ENCODE measurements around the gene FHOD3. TPM values are rescaled to one million over a fixed set of nuclear protein-coding genes. Genes with fewer than 3 reads are reported as not detected.

Gene FHOD3
- total and polyA plus RNA-seq, 2 of the 13 experiments (the other 11 are each of a cell fraction or from before 2014, with no cell fraction given): 0.07 TPM; not detected in 1

GRCh38 chr18:36732264-36732663, 434.8 kb downstream of the FHOD3 start (continued):
- TF ChIP-seq BCL3 (CRISPR knock-in tag; IDR thresholded peaks at IDR 0.05): no peak

DNA sequence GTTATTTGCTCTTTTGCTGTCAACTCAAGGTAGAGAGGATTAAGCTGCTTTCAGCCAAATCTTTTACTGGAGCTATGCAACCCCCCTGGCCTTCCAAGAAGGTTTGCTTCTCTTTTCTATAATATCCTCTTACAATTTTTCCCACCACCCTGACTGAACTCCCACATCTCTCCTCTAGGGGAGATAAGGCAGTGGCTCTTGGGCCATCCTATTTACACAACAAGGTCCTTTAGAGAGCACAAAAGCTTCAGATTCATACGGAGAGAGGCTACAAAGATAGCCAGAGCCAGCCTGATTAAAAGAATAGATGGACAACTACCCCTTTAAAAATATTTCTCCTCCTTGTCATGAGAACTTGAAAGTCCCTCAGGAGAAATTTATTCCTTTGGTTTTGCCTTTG, 435.6 kb downstream of the FHOD3 start:
- BruUV-seq (replicated peaks): no TSS peak
- intact Hi-C loops (cut with micrococcal nuclease; ENCODE audit: unreplicated experiment) (no loop called here), in situ Hi-C loops (cut with HindIII; ENCODE audit: extremely low pct_ligation_motif_present, low pct_unique_long_range_greater_than_20kb) (no loop called here)
- Histone ChIP-seq H3K4me1 (ENCODE audit: insufficient read depth, low read length) (no peaks in the 10 kb centered on the region), H3K36me3 (replicated peaks in 1 of 2; ENCODE audit: control insufficient read depth in 1 of 2, insufficient read depth in 2 of 2, low read length in 2 of 2) (no peaks in the 10 kb centered on the region), H2AFZ (ENCODE audit: low read length) (no peak overlapping the region), H3K79me2 (ENCODE audit: insufficient read depth, low read length) (no peaks in the 10 kb centered on the region), H3K27ac (ENCODE audit: extremely low read length, insufficient read depth, low read length) (no peak overlapping the region), H4K20me1 (ENCODE audit: insufficient read depth, low read length) (no peaks in the 10 kb centered on the region), H3K4me2 (ENCODE audit: low read depth, low read length) (no peak overlapping the region), H3K9me3 (ENCODE audit: low read length) (peaks cover 16% of the 10 kb centered on the region), H3K4me3 (replicated peaks in 1 of 3; ENCODE audit: insufficient read depth in 1 of 3, low read depth in 2 of 3, low read length in 3 of 3) (no peak overlapping the region), H3K9ac (ENCODE audit: insufficient read depth, low read depth, low read length) (no peak overlapping the region), H3K27me3 (ENCODE audit: control insufficient read depth in 1 of 2, insufficient read depth in 2 of 2, low read length in 2 of 2) (no peaks in the 10 kb centered on the region; a peak in 2 of 5 replicates)
- CTCF ChIA-PET (ENCODE audit: low intra/inter-chr PET ratio, low total read pairs): no interaction called here
- 0% methylated on average over 1 of the region's 1 CpG for WGBS (ENCODE audit: low lambda C conversion rate)
- DNase-seq (ENCODE audit: low spot score) (no peak), ATAC-seq (peak; percentile 43; the same call in 1 of the 3 replicates), FAIRE-seq (no peak)
- POLR2A ChIA-PET: no interaction called here
- TF ChIP-seq HIVEP1 (CRISPR knock-in tag; IDR thresholded peaks at IDR 0.05) (no peak), ZSCAN12 (CRISPR knock-in tag; IDR thresholded peaks at IDR 0.05) (no peak), E2F2 (CRISPR knock-in tag; IDR thresholded peaks at IDR 0.05; ENCODE audit: borderline replicate concordance) (no peak), JUND (CRISPR knock-in tag; IDR thresholded peaks at IDR 0.05) (no peak), ZNF282 (IDR thresholded peaks at IDR 0.05; ENCODE audit: partially characterized antibody) (no peak), ZKSCAN1 (IDR thresholded peaks at IDR 0.05; ENCODE audit: low read length) (no peak), NFYC (CRISPR knock-in tag; IDR thresholded peaks at IDR 0.05) (no peak)
- TF ChIP-seq, protein P1, sequence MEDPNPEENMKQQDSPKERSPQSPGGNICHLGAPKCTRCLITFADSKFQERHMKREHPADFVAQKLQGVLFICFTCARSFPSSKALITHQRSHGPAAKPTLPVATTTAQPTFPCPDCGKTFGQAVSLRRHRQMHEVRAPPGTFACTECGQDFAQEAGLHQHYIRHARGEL (CRISPR knock-in tag; IDR thresholded peaks at IDR 0.05): no peak
- TF ChIP-seq, protein P2, sequence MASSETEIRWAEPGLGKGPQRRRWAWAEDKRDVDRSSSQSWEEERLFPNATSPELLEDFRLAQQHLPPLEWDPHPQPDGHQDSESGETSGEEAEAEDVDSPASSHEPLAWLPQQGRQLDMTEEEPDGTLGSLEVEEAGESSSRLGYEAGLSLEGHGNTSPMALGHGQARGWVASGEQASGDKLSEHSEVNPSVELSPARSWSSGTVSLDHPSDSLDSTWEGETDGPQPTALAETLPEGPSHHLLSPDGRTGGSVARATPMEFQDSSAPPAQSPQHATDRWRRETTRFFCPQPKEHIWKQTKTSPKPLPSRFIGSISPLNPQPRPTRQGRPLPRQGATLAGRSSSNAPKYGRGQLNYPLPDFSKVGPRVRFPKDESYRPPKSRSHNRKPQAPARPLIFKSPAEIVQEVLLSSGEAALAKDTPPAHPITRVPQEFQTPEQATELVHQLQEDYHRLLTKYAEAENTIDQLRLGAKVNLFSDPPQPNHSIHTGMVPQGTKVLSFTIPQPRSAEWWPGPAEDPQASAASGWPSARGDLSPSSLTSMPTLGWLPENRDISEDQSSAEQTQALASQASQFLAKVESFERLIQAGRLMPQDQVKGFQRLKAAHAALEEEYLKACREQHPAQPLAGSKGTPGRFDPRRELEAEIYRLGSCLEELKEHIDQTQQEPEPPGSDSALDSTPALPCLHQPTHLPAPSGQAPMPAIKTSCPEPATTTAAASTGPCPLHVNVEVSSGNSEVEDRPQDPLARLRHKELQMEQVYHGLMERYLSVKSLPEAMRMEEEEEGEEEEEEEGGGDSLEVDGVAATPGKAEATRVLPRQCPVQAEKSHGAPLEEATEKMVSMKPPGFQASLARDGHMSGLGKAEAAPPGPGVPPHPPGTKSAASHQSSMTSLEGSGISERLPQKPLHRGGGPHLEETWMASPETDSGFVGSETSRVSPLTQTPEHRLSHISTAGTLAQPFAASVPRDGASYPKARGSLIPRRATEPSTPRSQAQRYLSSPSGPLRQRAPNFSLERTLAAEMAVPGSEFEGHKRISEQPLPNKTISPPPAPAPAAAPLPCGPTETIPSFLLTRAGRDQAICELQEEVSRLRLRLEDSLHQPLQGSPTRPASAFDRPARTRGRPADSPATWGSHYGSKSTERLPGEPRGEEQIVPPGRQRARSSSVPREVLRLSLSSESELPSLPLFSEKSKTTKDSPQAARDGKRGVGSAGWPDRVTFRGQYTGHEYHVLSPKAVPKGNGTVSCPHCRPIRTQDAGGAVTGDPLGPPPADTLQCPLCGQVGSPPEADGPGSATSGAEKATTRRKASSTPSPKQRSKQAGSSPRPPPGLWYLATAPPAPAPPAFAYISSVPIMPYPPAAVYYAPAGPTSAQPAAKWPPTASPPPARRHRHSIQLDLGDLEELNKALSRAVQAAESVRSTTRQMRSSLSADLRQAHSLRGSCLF (CRISPR knock-in tag; IDR thresholded peaks at IDR 0.05; ENCODE audit: borderline replicate concordance): no peak

Data from HepG2 (cell line).